ENCODE data around the gene AMER1.

AMER1 gene

GRCh38 chrX:64184396-64184795 lies 21.1 kb downstream of the AMER1 start:
- no peak for DNase-seq (ENCODE audit: low read depth)

GRCh38 chrX:64182208-64182607 lies 23.3 kb downstream of the AMER1 start:
- DNase-seq (ENCODE audit: low read depth): no peak

GRCh38 chrX:64176876-64177275 lies 28.6 kb downstream of the AMER1 start:
- DNase-seq (ENCODE audit: low read depth): no peak

- no peak for DNase-seq (ENCODE audit: low read depth)
Observed at GRCh38 chrX:64169988-64170387, 35.5 kb downstream of the AMER1 start.

GRCh38 chrX:64152857-64153256 lies 52.7 kb downstream of the AMER1 start:
- no peak for DNase-seq (ENCODE audit: low read depth)

GRCh38 chrX:64151911-64152310 lies 53.6 kb downstream of the AMER1 start:
- no peak for DNase-seq (ENCODE audit: low read depth)

GRCh38 chrX:64150775-64151174 lies 54.7 kb downstream of the AMER1 start:
- no peak for DNase-seq (ENCODE audit: low read depth)
